GM20000 (cell line): ENCODE results near the gene OSBPL8.

Source experiments
- DNase-seq: peaks from one replicate; pipeline ENCODE4 v3.0.0; 2012; ENCODE audit warnings: low spot score
- TF ChIP-seq, protein P1 (sequence below): IDR thresholded peaks from 2 replicates; pipeline ENCODE4 v1.5.1; 2012; ENCODE audit warnings: mild to moderate bottlenecking, control low read depth; ENCODE audit errors: extremely low read depth, missing control alignments

Gene OSBPL8, protein sequence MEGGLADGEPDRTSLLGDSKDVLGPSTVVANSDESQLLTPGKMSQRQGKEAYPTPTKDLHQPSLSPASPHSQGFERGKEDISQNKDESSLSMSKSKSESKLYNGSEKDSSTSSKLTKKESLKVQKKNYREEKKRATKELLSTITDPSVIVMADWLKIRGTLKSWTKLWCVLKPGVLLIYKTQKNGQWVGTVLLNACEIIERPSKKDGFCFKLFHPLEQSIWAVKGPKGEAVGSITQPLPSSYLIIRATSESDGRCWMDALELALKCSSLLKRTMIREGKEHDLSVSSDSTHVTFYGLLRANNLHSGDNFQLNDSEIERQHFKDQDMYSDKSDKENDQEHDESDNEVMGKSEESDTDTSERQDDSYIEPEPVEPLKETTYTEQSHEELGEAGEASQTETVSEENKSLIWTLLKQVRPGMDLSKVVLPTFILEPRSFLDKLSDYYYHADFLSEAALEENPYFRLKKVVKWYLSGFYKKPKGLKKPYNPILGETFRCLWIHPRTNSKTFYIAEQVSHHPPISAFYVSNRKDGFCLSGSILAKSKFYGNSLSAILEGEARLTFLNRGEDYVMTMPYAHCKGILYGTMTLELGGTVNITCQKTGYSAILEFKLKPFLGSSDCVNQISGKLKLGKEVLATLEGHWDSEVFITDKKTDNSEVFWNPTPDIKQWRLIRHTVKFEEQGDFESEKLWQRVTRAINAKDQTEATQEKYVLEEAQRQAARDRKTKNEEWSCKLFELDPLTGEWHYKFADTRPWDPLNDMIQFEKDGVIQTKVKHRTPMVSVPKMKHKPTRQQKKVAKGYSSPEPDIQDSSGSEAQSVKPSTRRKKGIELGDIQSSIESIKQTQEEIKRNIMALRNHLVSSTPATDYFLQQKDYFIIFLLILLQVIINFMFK

DNA sequence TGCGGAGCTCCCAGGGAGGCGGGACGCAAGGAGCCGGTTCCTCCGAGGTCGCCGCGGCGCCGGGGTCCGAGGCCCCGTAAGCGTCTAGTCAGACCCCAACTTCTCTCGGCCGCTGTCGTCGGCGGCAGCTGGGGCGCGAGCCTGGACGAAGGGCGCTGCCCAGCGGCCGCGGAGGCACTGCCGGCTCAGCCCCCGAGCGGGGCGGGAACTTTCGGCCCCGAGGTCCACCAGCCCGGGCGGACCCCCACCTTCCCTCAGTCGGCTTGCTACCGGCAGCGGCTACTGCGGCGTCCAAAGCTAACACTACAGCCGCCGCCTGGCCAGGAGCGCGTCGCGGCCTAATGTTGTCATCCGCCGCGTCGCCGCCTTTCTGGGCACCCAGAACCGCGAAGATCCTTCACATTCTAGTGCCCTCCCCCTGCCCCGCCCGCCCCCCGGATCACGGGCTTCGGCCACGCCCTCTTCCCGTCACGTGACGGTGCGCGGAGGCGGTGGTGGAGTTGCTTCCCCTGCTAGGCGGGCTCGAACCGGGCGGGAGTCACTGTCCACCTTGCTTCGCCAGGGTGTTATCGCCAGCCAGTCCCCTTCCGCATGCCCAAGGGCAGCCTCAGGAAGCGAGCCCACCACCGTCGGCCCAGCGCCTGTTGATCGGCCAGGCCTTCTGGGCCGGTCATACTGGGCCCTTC is at the start of gene OSBPL8:
OSBPL8 (minus strand) TSS at position 372 of the 686 bp plus-strand sequence. CDS start 72,220 bp downstream, outside the sequence.
- peak; percentile 93 for DNase-seq
- TF ChIP-seq, protein P1, sequence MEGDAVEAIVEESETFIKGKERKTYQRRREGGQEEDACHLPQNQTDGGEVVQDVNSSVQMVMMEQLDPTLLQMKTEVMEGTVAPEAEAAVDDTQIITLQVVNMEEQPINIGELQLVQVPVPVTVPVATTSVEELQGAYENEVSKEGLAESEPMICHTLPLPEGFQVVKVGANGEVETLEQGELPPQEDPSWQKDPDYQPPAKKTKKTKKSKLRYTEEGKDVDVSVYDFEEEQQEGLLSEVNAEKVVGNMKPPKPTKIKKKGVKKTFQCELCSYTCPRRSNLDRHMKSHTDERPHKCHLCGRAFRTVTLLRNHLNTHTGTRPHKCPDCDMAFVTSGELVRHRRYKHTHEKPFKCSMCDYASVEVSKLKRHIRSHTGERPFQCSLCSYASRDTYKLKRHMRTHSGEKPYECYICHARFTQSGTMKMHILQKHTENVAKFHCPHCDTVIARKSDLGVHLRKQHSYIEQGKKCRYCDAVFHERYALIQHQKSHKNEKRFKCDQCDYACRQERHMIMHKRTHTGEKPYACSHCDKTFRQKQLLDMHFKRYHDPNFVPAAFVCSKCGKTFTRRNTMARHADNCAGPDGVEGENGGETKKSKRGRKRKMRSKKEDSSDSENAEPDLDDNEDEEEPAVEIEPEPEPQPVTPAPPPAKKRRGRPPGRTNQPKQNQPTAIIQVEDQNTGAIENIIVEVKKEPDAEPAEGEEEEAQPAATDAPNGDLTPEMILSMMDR = no peak

DNA sequence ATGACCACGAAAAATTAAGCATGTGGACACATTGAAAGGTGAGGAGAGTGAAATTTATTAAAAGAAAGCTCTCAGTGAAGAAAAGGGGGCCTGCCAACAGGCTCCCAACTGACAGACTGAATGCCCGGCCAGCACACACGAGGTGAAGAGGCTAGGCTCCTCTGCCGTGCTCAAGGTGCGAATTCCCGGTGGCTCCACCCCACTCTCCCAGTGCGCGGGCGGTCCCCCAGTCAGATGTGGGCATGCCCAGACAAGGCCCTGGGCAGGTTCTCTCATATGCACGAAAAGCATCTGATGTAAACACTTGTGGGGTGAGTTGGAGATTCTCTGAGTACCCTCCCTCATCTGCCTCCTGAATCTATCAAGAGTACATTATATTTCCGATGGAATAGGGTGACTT is 48.5 kb upstream of the OSBPL8 start:
- TF ChIP-seq, protein P1 = no peak
- no peak for DNase-seq

DNA sequence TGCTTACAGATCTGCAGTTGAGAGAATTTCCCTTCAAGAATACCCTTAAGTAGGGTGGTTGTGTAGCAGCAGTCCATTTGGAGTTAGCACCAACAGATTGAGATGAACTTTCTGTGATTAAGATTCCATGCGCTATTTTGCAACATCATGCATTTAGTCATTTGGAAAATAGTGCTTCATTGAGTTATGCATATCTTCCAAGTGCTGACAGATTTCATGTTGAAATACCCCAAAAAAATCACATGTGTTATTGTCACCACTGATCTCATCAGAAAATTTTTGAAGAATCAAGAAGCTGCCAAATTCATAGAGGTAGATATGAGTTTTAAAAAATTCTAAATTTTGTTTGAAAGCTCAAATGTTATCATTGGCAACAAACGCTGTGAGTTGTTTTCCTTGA is 35.5 kb upstream of the OSBPL8 start:
- DNase-seq = no peak
- TF ChIP-seq, protein P1 = no peak

DNA sequence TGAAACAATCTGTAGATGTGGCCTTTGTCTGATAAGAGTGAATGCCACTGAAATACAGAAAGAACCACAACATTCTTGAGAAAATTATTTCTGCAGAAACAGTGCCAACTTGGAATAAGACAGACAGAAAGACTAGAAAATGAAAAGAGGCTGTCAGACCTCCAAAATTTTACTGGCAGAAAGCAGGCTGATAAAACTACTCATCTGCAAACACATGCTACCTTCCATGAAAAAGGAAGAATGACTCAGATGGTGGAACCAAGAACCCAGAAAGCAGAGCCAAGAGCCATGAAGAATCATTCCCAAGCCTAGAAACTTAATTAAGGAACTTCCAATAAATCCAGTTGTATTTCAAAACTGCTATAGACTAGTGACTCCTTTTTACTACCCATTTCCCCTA is 31.9 kb upstream of the OSBPL8 start:
- no peak for DNase-seq
- TF ChIP-seq, protein P1 = no peak

DNA sequence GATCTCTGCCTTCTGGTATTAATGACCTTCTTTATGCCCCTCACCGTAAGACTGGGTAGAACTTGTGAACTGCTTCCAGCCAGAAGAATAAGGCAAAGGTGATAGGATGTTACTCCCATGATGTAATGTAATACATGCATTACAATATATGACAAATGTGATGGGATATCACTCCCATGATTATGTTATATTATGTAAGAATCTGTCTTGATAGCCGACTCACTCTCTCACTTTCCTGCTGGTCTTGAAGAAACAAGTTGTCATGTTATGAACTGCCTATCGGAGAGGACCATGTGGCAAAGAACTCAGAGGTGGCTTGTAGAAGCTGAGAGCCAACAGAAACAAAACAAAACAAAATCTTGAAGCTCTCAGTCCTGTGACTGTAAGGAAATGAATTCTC is 30.6 kb upstream of the OSBPL8 start:
- TF ChIP-seq, protein P1 = no peak
- DNase-seq = no peak

DNA sequence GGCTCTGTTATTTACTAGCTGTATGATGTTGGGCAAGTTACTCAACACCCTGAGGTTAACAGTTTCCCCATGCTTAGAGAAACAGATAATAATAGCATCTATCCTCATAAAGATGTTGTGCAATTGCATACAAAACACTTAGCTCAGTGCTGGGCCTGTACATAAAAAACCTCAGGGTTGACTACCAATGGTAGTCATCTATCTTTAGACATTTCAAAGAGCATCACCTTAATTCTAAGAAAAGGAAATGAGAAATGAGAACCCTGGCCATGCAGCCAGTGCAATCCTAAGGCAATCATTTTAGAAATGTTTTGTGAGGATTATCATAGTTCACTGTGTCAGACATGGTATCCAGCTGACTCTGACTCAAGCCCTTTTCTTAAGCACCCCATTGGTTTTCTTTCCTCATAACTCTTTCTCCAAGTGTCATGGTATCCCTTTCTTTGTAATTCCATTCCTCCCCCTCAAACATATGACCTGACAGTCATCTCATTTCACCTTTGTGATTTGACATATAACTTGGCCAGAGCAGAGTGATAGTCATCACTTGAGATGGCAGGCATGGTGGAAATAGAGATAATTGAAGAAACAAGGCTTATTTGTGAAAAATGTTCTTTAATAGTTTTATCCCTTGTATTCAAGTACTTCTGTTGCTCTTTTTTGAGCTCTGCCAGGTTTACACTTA is 29.5 kb upstream of the OSBPL8 start:
- TF ChIP-seq, protein P1 = no peak
- no peak for DNase-seq
